Activated naive CD8-positive, alpha-beta T cell treated with anti-CD3 and anti-CD28 coated beads, Interleukin-2, amount 50 U/mL, for 24 hours (primary cell): ENCODE measurements around the gene ZBTB7B.

ENCODE experiments used
- ATAC-seq: fragments of 150-1000 bp; cut with Tn5 transposase; one replicate; pipeline ENCODE4 v1.10.0; 2021
- DNase-seq: peaks from one replicate; pipeline ENCODE4 v3.0.0; 2021
- H3K27ac Mint-ChIP-seq: one replicate; pipeline ENCODE4 v1.8.0; 2021; ENCODE audit warnings: mild to moderate bottlenecking, mixed read lengths
- H3K27me3 Mint-ChIP-seq: one replicate; pipeline ENCODE4 v1.8.0; 2021; ENCODE audit warnings: mixed read lengths
- H3K36me3 Mint-ChIP-seq: one replicate; pipeline ENCODE4 v1.8.0; 2021; ENCODE audit warnings: low read depth, mixed read lengths
- H3K4me1 Mint-ChIP-seq: one replicate; pipeline ENCODE4 v1.8.0; 2021; ENCODE audit warnings: mixed read lengths
- H3K4me3 Mint-ChIP-seq: one replicate; pipeline ENCODE4 v1.8.0; 2021; ENCODE audit warnings: mild to moderate bottlenecking, moderate library complexity, mixed read lengths
- H3K9me3 Mint-ChIP-seq: one replicate; pipeline ENCODE4 v1.8.0; 2021; ENCODE audit warnings: mixed read lengths

Gene ZBTB7B

GRCh38 chr1:155064111-155064831, 61.7 kb downstream of the ZBTB7B start:
- peak; percentile 11 for ATAC-seq
- Mint-ChIP-seq H3K36me3 (peaks cover 8% of the 10 kb centered on the region), H3K4me3 (peak overlapping the region; percentile 79)

DNA sequence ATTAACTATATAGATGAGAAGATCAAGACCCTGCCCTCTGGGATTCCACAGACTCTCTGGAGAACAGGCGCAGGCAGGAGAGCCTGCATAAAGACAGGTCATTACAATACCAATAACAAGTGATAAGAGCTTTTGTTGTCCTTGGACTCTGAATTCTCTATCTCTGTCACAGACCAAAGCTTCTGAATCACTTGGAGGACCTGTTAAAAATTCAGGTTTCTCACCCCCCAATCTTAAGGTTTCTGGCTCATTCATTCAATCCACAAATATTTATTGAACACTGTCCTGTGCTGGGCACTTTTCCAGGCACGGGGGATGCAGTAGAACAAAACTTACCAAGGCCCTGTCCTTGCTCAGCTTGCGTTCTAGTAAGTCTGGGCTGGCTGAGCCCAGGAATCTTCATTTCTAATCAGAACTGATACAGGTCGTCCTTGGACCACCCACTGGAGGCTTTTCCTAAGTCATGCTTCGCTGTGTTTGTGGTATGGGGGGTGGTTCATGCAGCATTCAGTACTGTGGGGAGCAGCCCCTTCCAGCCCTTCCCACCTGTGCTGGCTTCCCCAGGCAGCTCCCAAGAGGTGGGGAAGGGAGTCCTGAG, 62.3 kb downstream of the ZBTB7B start:
- DNase-seq (no peak), ATAC-seq (no peak)
- peaks cover 29% of the 10 kb centered on the region for H3K4me1 Mint-ChIP-seq
- H3K27me3 Mint-ChIP-seq, result peaks cover 2% of the 10 kb centered on the region
- peaks cover 5% of the 10 kb centered on the region for H3K36me3 Mint-ChIP-seq
- no peaks in the 10 kb centered on the region for H3K9me3 Mint-ChIP-seq
- peak overlapping the region; percentile 79 for H3K4me3 Mint-ChIP-seq
- H3K27ac Mint-ChIP-seq, result peak overlapping the region; percentile 28

More at GRCh38 chr1:155064111-155064831, 61.7 kb downstream of the ZBTB7B start:
- Mint-ChIP-seq H3K27me3 (peaks cover 2% of the 10 kb centered on the region), H3K4me1 (peaks cover 29% of the 10 kb centered on the region), H3K27ac (peak overlapping the region; percentile 28), H3K9me3 (no peaks in the 10 kb centered on the region)
- DNase-seq, result peak; percentile 33

GRCh38 chr1:155066777-155067176, 64.2 kb downstream of the ZBTB7B start:
- Mint-ChIP-seq H3K27me3 (peaks cover 2% of the 10 kb centered on the region), H3K27ac (no peak overlapping the region), H3K4me1 (peaks cover 33% of the 10 kb centered on the region), H3K36me3 (peaks cover 1% of the 10 kb centered on the region), H3K9me3 (no peaks in the 10 kb centered on the region), H3K4me3 (no peak overlapping the region)
- ATAC-seq, result no peak
- DNase-seq, result no peak
